Measurements from ENCODE around the gene CXCL11. TPM values are rescaled to one million over a fixed set of nuclear protein-coding genes. Genes with fewer than 3 reads are reported as not detected.

CXCL11 gene
- total RNA-seq, 1 experiment from 2014 or later = not detected

DNA sequence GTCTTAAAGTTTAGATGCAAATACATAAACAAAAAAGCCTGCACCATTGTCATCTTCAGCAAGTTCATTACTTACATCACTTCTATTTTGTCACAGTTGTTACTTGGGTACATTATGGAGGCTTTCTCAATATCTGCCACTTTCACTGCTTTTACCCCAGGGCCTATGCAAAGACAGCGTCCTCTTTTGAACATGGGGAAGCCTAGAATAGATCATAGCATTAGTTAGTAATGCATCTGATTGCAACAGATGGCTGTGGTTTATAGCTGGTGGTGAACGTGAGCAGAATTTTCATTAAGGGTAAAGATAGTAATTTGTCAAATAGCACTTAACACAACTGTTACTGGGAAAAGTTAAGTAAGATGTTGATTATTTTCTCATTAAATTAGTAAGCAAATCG lies 729 bp downstream of the CXCL11 start:
- H3K9me3 Mint-ChIP-seq = no peaks in the 10 kb centered on the region
- Histone ChIP-seq H2BK15ac (ENCODE audit: low read depth, low read length) (no peak overlapping the region), H3K56ac (ENCODE audit: insufficient read length, low read depth, low read length) (no peak overlapping the region), H2AK5ac (ENCODE audit: insufficient read length, low read length) (no peak overlapping the region), H3K23me2 (ENCODE audit: insufficient read length, low read depth, low read length, poor library complexity, severe bottlenecking) (no peaks in the 10 kb centered on the region), H2BK120ac (ENCODE audit: low read depth, low read length, poor library complexity, severe bottlenecking) (no peak overlapping the region), H2BK20ac (ENCODE audit: low read depth, low read length, poor library complexity, severe bottlenecking) (no peak overlapping the region), H3K18ac (ENCODE audit: insufficient read length, low read depth, low read length) (no peak overlapping the region), H4K91ac (ENCODE audit: insufficient read length, low read depth, low read length) (no peak overlapping the region), H4K20me1 (ENCODE audit: control insufficient read depth, insufficient read depth, insufficient read length) (no peaks in the 10 kb centered on the region), H2AFZ (ENCODE audit: low read length) (no peak overlapping the region), H2BK12ac (ENCODE audit: insufficient read length, low read depth, low read length) (no peak overlapping the region), H3K9me3 (ENCODE audit: control insufficient read depth, low read depth, low read length) (no peaks in the 10 kb centered on the region), H3K79me1 (ENCODE audit: insufficient read depth, low read depth, low read length, poor library complexity, severe bottlenecking) (no peaks in the 10 kb centered on the region), H4K5ac (ENCODE audit: insufficient read length, low read depth, low read length) (no peak overlapping the region), H3K4me2 (ENCODE audit: insufficient read depth, insufficient read length, low read length) (no peak overlapping the region), H3K23ac (ENCODE audit: insufficient read length, low read depth, low read length) (no peak overlapping the region), H3K4ac (ENCODE audit: low read depth, low read length) (no peak overlapping the region), H3T11ph (ENCODE audit: low read length) (no peak overlapping the region), H3K4me1 (ENCODE audit: insufficient read depth, low read length) (no peaks in the 10 kb centered on the region), H3K9ac (ENCODE audit: extremely low read depth, insufficient read length, low read length) (no peak overlapping the region), H3K79me2 (ENCODE audit: insufficient read depth, low read length) (no peaks in the 10 kb centered on the region), H3K27ac (ENCODE audit: insufficient read length, low read depth, low read length) (no peak overlapping the region), H4K8ac (replicated peaks; ENCODE audit: insufficient read length, low read depth, low read length) (no peak overlapping the region), H2BK5ac (ENCODE audit: insufficient read length, low read length) (no peak overlapping the region), H3K14ac (ENCODE audit: insufficient read depth, low read length) (no peak overlapping the region), H3K27me3 (ENCODE audit: insufficient read depth, low read length) (no peaks in the 10 kb centered on the region)
- TF ChIP-seq, protein P1, sequence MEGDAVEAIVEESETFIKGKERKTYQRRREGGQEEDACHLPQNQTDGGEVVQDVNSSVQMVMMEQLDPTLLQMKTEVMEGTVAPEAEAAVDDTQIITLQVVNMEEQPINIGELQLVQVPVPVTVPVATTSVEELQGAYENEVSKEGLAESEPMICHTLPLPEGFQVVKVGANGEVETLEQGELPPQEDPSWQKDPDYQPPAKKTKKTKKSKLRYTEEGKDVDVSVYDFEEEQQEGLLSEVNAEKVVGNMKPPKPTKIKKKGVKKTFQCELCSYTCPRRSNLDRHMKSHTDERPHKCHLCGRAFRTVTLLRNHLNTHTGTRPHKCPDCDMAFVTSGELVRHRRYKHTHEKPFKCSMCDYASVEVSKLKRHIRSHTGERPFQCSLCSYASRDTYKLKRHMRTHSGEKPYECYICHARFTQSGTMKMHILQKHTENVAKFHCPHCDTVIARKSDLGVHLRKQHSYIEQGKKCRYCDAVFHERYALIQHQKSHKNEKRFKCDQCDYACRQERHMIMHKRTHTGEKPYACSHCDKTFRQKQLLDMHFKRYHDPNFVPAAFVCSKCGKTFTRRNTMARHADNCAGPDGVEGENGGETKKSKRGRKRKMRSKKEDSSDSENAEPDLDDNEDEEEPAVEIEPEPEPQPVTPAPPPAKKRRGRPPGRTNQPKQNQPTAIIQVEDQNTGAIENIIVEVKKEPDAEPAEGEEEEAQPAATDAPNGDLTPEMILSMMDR (conservative IDR thresholded peaks at IDR 0.05) = no peak
- WGBS (ENCODE audit: extremely low coverage, insufficient read length, low lambda C conversion rate) = no CpG with 5 or more reads among the region's 3 CpGs
- peaks cover 1% of the 10 kb centered on the region; the same call in 1 of the 2 replicates for H3K27me3 Mint-ChIP-seq (ENCODE audit: low read depth)
- H3K4me3 Mint-ChIP-seq = no peak overlapping the region
- DNase-seq = no peak
- H3K4me1 Mint-ChIP-seq = no peaks in the 10 kb centered on the region
- H3K36me3 Mint-ChIP-seq (ENCODE audit: insufficient read depth in 1 of 3, low read depth in 3 of 3) = no peaks in the 10 kb centered on the region
- H3K27ac Mint-ChIP-seq = no peak overlapping the region
